ENCODE measurements around the gene HEXB.
"Not testable (repeated sequence)": the region's sequence is repeated elsewhere in the genome, so short reads cannot be mapped to it uniquely, and the experiment has no call there.

Gene HEXB

GRCh38 chr5:74660140-74660539, 24.9 kb upstream of the HEXB start:
- no peak for DNase-seq

GRCh38 chr5:74660873-74661272, 24.2 kb upstream of the HEXB start:
- no peak for DNase-seq

GRCh38 chr5:74664551-74664950, 20.5 kb upstream of the HEXB start:
- DNase-seq = no peak

GRCh38 chr5:74665273-74665672, 19.8 kb upstream of the HEXB start:
- no peak for DNase-seq

GRCh38 chr5:74665816-74666215, 19.2 kb upstream of the HEXB start:
- no peak for DNase-seq

GRCh38 chr5:74667396-74667795, 17.6 kb upstream of the HEXB start:
- DNase-seq = no peak

- DNase-seq = no peak
Measured at GRCh38 chr5:74669821-74670220, 15.2 kb upstream of the HEXB start.

GRCh38 chr5:74670396-74671038, 14.5 kb upstream of the HEXB start:
- DNase-seq = no peak

- no peak for DNase-seq
Measured at GRCh38 chr5:74672215-74672877, 12.7 kb upstream of the HEXB start.

- no peak for DNase-seq
Measured at GRCh38 chr5:74673011-74673790, 11.8 kb upstream of the HEXB start.

- not testable (repeated sequence) for DNase-seq
Measured at GRCh38 chr5:74676466-74676865, 8.6 kb upstream of the HEXB start.

GRCh38 chr5:74678123-74678522, 6.9 kb upstream of the HEXB start:
- not testable (repeated sequence) for DNase-seq

GRCh38 chr5:74679300-74679699, 5.7 kb upstream of the HEXB start:
- not testable (repeated sequence) for DNase-seq

- no peak for DNase-seq
Measured at GRCh38 chr5:74679966-74680365, 5.1 kb upstream of the HEXB start.

- no peak for DNase-seq
Measured at GRCh38 chr5:74685979-74686631, 1.1 kb downstream of the HEXB start.

- DNase-seq = no peak
Measured at GRCh38 chr5:74686962-74687751, 2.1 kb downstream of the HEXB start.

- DNase-seq = no peak
Measured at GRCh38 chr5:74693191-74693590, 8.2 kb downstream of the HEXB start.

- peak; percentile 12 to 55 for DNase-seq
Measured at GRCh38 chr5:74717596-74717995, 32.6 kb downstream of the HEXB start.

GRCh38 chr5:74722271-74722670, 37.2 kb downstream of the HEXB start:
- no peak for DNase-seq

- no peak for DNase-seq
Measured at GRCh38 chr5:74725331-74725730, 40.3 kb downstream of the HEXB start.

GRCh38 chr5:74736759-74737158, 51.7 kb downstream of the HEXB start:
- DNase-seq = no peak

GRCh38 chr5:74738406-74738805, 53.4 kb downstream of the HEXB start:
- DNase-seq = no peak

- DNase-seq = not testable (repeated sequence)
Measured at GRCh38 chr5:74748742-74749141, 63.7 kb downstream of the HEXB start.

All from NCI-H1930 (cell line).